Measurements from ENCODE around the gene AP1B1. TPM values are rescaled to one million over a fixed set of nuclear protein-coding genes. Genes with fewer than 3 reads are reported as not detected.

The AP1B1 gene
- total and polyA plus RNA-seq, 4 donors, result 17.6 to 63.4 (median 44.0) TPM

DNA sequence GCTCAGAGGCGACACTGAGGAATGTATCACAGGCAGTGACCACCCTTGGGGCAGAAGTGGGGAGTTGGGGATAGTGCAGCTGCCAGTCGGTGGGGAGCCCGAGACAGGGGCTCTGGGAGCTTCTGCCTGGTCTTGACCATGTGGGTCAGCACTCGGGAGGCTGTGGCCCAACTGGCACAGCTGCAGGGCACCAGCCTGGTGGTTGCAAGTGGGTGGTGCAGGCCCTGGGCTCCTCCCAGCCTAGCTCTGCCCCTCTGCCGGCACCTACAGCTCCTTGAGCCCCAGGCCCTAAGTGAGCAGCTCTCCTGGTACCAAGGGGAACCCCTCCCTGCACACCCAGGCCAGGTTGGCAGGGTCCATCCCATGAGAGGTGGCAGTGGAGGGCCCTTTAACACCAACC, 60.3 kb downstream of the AP1B1 start:
- H3K4me3 ChIP-seq (ENCODE audit: low read depth in 1 of 3, low read length in 3 of 3), result no peak overlapping the region
- no peaks in the 10 kb centered on the region for H3K27me3 ChIP-seq (ENCODE audit: control insufficient read depth in 4 of 4, insufficient read depth in 4 of 4, low read length in 3 of 4)
- H3K36me3 ChIP-seq (ENCODE audit: control insufficient read depth in 4 of 4, insufficient read depth in 3 of 4, low read depth in 1 of 4, low read length in 3 of 4), result peaks cover 5 to 46% (median 10%) of the 10 kb centered on the region in 4 donors
- DNase-seq (ENCODE audit: low spot score), result no peak
- no peaks in the 10 kb centered on the region for H3K9me3 ChIP-seq (ENCODE audit: control insufficient read depth in 4 of 4, low read length in 3 of 4)
- peaks cover 0 to 6% (median 0%) of the 10 kb centered on the region in 4 donors for H3K4me1 ChIP-seq (ENCODE audit: control insufficient read depth in 4 of 4, insufficient read depth in 4 of 4, low read length in 3 of 4)
- no peak overlapping the region for H3K27ac ChIP-seq (ENCODE audit: low read depth in 1 of 2, low read length in 2 of 2)
- no peak overlapping the region for H3K9ac ChIP-seq (ENCODE audit: low read depth in 1 of 2, low read length in 2 of 2)
- TF ChIP-seq YY1 (IDR thresholded peaks at IDR 0.05), result no peak
- TF ChIP-seq RXRA (IDR thresholded peaks at IDR 0.05), result no peak
- no peak for TF ChIP-seq HNF4A (conservative IDR thresholded peaks at IDR 0.05)
- no peak for TF ChIP-seq EGR1 (IDR thresholded peaks at IDR 0.05; ENCODE audit: low read depth in 2 of 2)
- no peak for TF ChIP-seq NR2F2 (IDR thresholded peaks at IDR 0.05)
- TF ChIP-seq RAD21 (IDR thresholded peaks at IDR 0.05), result no peak
- TF ChIP-seq, protein P1, sequence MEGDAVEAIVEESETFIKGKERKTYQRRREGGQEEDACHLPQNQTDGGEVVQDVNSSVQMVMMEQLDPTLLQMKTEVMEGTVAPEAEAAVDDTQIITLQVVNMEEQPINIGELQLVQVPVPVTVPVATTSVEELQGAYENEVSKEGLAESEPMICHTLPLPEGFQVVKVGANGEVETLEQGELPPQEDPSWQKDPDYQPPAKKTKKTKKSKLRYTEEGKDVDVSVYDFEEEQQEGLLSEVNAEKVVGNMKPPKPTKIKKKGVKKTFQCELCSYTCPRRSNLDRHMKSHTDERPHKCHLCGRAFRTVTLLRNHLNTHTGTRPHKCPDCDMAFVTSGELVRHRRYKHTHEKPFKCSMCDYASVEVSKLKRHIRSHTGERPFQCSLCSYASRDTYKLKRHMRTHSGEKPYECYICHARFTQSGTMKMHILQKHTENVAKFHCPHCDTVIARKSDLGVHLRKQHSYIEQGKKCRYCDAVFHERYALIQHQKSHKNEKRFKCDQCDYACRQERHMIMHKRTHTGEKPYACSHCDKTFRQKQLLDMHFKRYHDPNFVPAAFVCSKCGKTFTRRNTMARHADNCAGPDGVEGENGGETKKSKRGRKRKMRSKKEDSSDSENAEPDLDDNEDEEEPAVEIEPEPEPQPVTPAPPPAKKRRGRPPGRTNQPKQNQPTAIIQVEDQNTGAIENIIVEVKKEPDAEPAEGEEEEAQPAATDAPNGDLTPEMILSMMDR (IDR thresholded peaks at IDR 0.05; ENCODE audit: low read depth, low read length, missing input control), result no peak
- TF ChIP-seq FOXA2 (IDR thresholded peaks at IDR 0.05), result no peak
- no peak for TF ChIP-seq GABPA (IDR thresholded peaks at IDR 0.05 in 1 of 2, conservative IDR thresholded peaks at IDR 0.05 in 1 of 2)
- TF ChIP-seq HNF4G (IDR thresholded peaks at IDR 0.05), result no peak
- 91% methylated on average over 5 of the region's 5 CpGs for WGBS

- DNase-seq (ENCODE audit: low spot score), result no peak
- Histone ChIP-seq H3K4me1 (ENCODE audit: control insufficient read depth in 4 of 4, insufficient read depth in 4 of 4, low read length in 3 of 4) (peaks cover 0 to 6% (median 0%) of the 10 kb centered on the region in 4 donors), H3K4me3 (ENCODE audit: low read depth in 1 of 3, low read length in 3 of 3) (no peak overlapping the region), H3K9ac (ENCODE audit: low read depth in 1 of 2, low read length in 2 of 2) (no peak overlapping the region), H3K36me3 (ENCODE audit: control insufficient read depth in 4 of 4, insufficient read depth in 3 of 4, low read depth in 1 of 4, low read length in 3 of 4) (peaks cover 5 to 43% (median 8%) of the 10 kb centered on the region in 4 donors), H3K9me3 (ENCODE audit: control insufficient read depth in 4 of 4, low read length in 3 of 4) (no peaks in the 10 kb centered on the region), H3K27me3 (ENCODE audit: control insufficient read depth in 4 of 4, insufficient read depth in 4 of 4, low read length in 3 of 4) (no peaks in the 10 kb centered on the region), H3K27ac (ENCODE audit: low read depth in 1 of 2, low read length in 2 of 2) (no peak overlapping the region)
- WGBS, result 84% methylated on average over 15 of the region's 15 CpGs
- TF ChIP-seq, protein P2, sequence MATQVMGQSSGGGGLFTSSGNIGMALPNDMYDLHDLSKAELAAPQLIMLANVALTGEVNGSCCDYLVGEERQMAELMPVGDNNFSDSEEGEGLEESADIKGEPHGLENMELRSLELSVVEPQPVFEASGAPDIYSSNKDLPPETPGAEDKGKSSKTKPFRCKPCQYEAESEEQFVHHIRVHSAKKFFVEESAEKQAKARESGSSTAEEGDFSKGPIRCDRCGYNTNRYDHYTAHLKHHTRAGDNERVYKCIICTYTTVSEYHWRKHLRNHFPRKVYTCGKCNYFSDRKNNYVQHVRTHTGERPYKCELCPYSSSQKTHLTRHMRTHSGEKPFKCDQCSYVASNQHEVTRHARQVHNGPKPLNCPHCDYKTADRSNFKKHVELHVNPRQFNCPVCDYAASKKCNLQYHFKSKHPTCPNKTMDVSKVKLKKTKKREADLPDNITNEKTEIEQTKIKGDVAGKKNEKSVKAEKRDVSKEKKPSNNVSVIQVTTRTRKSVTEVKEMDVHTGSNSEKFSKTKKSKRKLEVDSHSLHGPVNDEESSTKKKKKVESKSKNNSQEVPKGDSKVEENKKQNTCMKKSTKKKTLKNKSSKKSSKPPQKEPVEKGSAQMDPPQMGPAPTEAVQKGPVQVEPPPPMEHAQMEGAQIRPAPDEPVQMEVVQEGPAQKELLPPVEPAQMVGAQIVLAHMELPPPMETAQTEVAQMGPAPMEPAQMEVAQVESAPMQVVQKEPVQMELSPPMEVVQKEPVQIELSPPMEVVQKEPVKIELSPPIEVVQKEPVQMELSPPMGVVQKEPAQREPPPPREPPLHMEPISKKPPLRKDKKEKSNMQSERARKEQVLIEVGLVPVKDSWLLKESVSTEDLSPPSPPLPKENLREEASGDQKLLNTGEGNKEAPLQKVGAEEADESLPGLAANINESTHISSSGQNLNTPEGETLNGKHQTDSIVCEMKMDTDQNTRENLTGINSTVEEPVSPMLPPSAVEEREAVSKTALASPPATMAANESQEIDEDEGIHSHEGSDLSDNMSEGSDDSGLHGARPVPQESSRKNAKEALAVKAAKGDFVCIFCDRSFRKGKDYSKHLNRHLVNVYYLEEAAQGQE (IDR thresholded peaks at IDR 0.05), result no peak
- TF ChIP-seq HNF4G (IDR thresholded peaks at IDR 0.05) (no peak), RXRA (IDR thresholded peaks at IDR 0.05) (peak; percentile 14 to 45), ZBTB33 (IDR thresholded peaks at IDR 0.05) (no peak), NR2F2 (IDR thresholded peaks at IDR 0.05) (peak; percentile 51)
- TF ChIP-seq, protein P1 (IDR thresholded peaks at IDR 0.05; ENCODE audit: low read depth, low read length, missing input control), result no peak
Observed at GRCh38 chr22:29327089-29327764, 61.1 kb downstream of the AP1B1 start.
